CD4-positive, alpha-beta T cell (primary cell): ENCODE data around the gene EPG5. TPM values are rescaled to one million over a fixed set of nuclear protein-coding genes. Genes with fewer than 3 reads are reported as not detected.

ENCODE experiments used
- ATAC-seq: fragments of 200-7000 bp; cut with Tn5 transposase; one replicate; pipeline ENCODE4 v1.10.0; 2022; ENCODE audit warnings: mild to moderate bottlenecking; ENCODE audit not compliant: poor library complexity
- CTCF ChIA-PET: fragments of 350-600 bp; sonication (Branson Sonifier 250); formaldehyde crosslinking; loops from one replicate; lab custom pipeline; 2021; ENCODE audit warnings: antibody characterized with exemption, inconsistent platforms; lab: Charles Lee
- POLR2A ChIA-PET: fragments of 350-600 bp; sonication (Branson Sonifier 250); formaldehyde crosslinking; loops from one replicate; lab custom pipeline; 2021; ENCODE audit warnings: antibody characterized with exemption, inconsistent platforms; lab: Charles Lee
- DNase-seq, 14 experiments: peaks; one replicate each; pipeline ENCODE4 v3.0.0-alpha.2; 2013 to 2020; ENCODE audit warnings: mixed read lengths in 2 of 14
- H3K27ac ChIP-seq, 2 donors: one replicate each; pipeline versions ENCODE4 v1.5.1 to v1.7.0; 2013; ENCODE audit warnings: low read length in 2 of 2, low read depth in 1 of 2, mild to moderate bottlenecking in 1 of 2
- H3K27me3 ChIP-seq, 2 experiments: 1 replicate in 1 of 2; 2 replicates in 1 of 2; pipeline versions ENCODE4 v1.6.1 to v1.7.0; 2013; ENCODE audit warnings: low read length in 2 of 2, control low read depth in 1 of 2, mild to moderate bottlenecking in 1 of 2, moderate library complexity in 1 of 2; ENCODE audit not compliant: insufficient read depth in 2 of 2, control insufficient read depth in 1 of 2
- H3K36me3 ChIP-seq: one replicate; pipeline ENCODE4 v1.6.1; 2013; ENCODE audit warnings: low read length, control low read depth; ENCODE audit not compliant: insufficient read depth
- H3K4me1 ChIP-seq: one replicate; pipeline ENCODE4 v1.6.1; 2013; ENCODE audit warnings: low read length, control low read depth; ENCODE audit not compliant: insufficient read depth
- H3K4me3 ChIP-seq: one replicate; pipeline ENCODE4 v1.5.1; 2013; ENCODE audit warnings: mild to moderate bottlenecking, low read length, moderate library complexity
- H3K9me3 ChIP-seq, 2 experiments: 1 replicate in 1 of 2; 2 replicates in 1 of 2; pipeline versions ENCODE4 v1.6.1 to v1.7.0; 2013; ENCODE audit warnings: low read length in 2 of 2, mild to moderate bottlenecking in 2 of 2, control low read depth in 1 of 2, moderate library complexity in 1 of 2; ENCODE audit not compliant: control insufficient read depth in 1 of 2, insufficient read depth in 1 of 2
- H3K27ac Mint-ChIP-seq: one replicate; pipeline ENCODE4 v1.8.0; 2020; ENCODE audit warnings: mixed read lengths
- H3K27me3 Mint-ChIP-seq: one replicate; pipeline ENCODE4 v1.8.0; 2021; ENCODE audit warnings: mixed read lengths
- H3K36me3 Mint-ChIP-seq: one replicate; pipeline ENCODE4 v1.8.0; 2021; ENCODE audit warnings: low read depth, mixed read lengths
- H3K4me1 Mint-ChIP-seq: one replicate; pipeline ENCODE4 v1.8.0; 2021; ENCODE audit warnings: low read depth, mixed read lengths
- H3K4me3 Mint-ChIP-seq: one replicate; pipeline ENCODE4 v1.8.0; 2020; ENCODE audit warnings: mild to moderate bottlenecking, mixed read lengths
- H3K9me3 Mint-ChIP-seq: one replicate; pipeline ENCODE4 v1.8.0; 2020; ENCODE audit warnings: mixed read lengths
- intact Hi-C, 2 experiments: fragments of 100-400 bp; cut with DNase I in 1 of 2; cut with micrococcal nuclease in 1 of 2; formaldehyde crosslinking; loops; one replicate each; pipeline versions ENCODE4 v1.15.1 to v1.9.0; 2023 to 2025; cut with DNase I, micrococcal nuclease
- total RNA-seq, 174 experiments: library from RNA in 2 of 174; stranded (reverse) in 2 of 174; gene quantifications; one replicate each; pipeline ENCODE4 v1.2.3 and lab custom pipeline; 2021 to 2026
- TF ChIP-seq, protein P1 (sequence below): fragments of 200-600 bp; IDR thresholded peaks from one replicate; pipeline ENCODE4 v1.8.0; 2022; ENCODE audit warnings: antibody characterized with exemption, mild to moderate bottlenecking

EPG5 gene
- total RNA-seq, 2 experiments from 2014 or later, result 25.3 to 26.9 TPM

- POLR2A ChIA-PET, result no interaction called here
- H3K36me3 ChIP-seq, result no peaks in the 10 kb centered on the region
- H3K27me3 ChIP-seq, result peaks cover 0 to 5% of the 10 kb centered on the region in 2 experiments
- peaks cover 8% of the 10 kb centered on the region for H3K27me3 Mint-ChIP-seq
- H3K27ac ChIP-seq, result no peak overlapping the region
- H3K9me3 Mint-ChIP-seq, result peaks cover 3% of the 10 kb centered on the region
- no peak for ATAC-seq
- H3K9me3 ChIP-seq, result peaks cover 4 to 6% of the 10 kb centered on the region in 2 experiments
- DNase-seq, result no peak
- TF ChIP-seq, protein P1, sequence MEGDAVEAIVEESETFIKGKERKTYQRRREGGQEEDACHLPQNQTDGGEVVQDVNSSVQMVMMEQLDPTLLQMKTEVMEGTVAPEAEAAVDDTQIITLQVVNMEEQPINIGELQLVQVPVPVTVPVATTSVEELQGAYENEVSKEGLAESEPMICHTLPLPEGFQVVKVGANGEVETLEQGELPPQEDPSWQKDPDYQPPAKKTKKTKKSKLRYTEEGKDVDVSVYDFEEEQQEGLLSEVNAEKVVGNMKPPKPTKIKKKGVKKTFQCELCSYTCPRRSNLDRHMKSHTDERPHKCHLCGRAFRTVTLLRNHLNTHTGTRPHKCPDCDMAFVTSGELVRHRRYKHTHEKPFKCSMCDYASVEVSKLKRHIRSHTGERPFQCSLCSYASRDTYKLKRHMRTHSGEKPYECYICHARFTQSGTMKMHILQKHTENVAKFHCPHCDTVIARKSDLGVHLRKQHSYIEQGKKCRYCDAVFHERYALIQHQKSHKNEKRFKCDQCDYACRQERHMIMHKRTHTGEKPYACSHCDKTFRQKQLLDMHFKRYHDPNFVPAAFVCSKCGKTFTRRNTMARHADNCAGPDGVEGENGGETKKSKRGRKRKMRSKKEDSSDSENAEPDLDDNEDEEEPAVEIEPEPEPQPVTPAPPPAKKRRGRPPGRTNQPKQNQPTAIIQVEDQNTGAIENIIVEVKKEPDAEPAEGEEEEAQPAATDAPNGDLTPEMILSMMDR, result no peak
- no peaks in the 10 kb centered on the region for H3K4me1 Mint-ChIP-seq
- H3K36me3 Mint-ChIP-seq, result no peaks in the 10 kb centered on the region
- intact Hi-C loops, result no loop called here
- CTCF ChIA-PET, result no interaction called here
- H3K4me3 ChIP-seq, result no peak overlapping the region
- H3K4me3 Mint-ChIP-seq, result no peak overlapping the region
- no peaks in the 10 kb centered on the region for H3K4me1 ChIP-seq
- H3K27ac Mint-ChIP-seq, result no peak overlapping the region
Observed at GRCh38 chr18:45801416-45802004, 165.6 kb downstream of the EPG5 start.

Other genes with a start within 250 kb of the EPG5 start
- gene SLC14A1, start 243.1 kb downstream of the EPG5 start, total RNA-seq, result 1 to 10 TPM; 5.2 to 5.3 TPM
- gene SIGLEC15, start 141.7 kb downstream of the EPG5 start, total RNA-seq, result not detected
- gene PSTPIP2, start 104.9 kb upstream of the EPG5 start, total RNA-seq, result 1 to 10 TPM; 5.9 to 6.0 TPM
- 100 to 1,000 TPM; 205 to 206 TPM for gene ATP5F1A, start 131.0 kb upstream of the EPG5 start, total RNA-seq
- gene HAUS1, start 137.1 kb upstream of the EPG5 start, total RNA-seq, result 10 to 100 TPM in 1 of 2 experiments, 1 to 10 TPM in 1; 8.8 to 10.8 TPM